HG03354 (cell line): ENCODE measurements around the gene ARL8A.

ENCODE experiments used
- ATAC-seq: cut with Tn5 transposase; IDR thresholded peaks from one replicate; pipeline ENCODE4 v1.9.1; 2021; ENCODE audit warnings: mild to moderate bottlenecking; ENCODE audit not compliant: unreplicated experiment, poor library complexity, severe bottlenecking

ARL8A gene

DNA sequence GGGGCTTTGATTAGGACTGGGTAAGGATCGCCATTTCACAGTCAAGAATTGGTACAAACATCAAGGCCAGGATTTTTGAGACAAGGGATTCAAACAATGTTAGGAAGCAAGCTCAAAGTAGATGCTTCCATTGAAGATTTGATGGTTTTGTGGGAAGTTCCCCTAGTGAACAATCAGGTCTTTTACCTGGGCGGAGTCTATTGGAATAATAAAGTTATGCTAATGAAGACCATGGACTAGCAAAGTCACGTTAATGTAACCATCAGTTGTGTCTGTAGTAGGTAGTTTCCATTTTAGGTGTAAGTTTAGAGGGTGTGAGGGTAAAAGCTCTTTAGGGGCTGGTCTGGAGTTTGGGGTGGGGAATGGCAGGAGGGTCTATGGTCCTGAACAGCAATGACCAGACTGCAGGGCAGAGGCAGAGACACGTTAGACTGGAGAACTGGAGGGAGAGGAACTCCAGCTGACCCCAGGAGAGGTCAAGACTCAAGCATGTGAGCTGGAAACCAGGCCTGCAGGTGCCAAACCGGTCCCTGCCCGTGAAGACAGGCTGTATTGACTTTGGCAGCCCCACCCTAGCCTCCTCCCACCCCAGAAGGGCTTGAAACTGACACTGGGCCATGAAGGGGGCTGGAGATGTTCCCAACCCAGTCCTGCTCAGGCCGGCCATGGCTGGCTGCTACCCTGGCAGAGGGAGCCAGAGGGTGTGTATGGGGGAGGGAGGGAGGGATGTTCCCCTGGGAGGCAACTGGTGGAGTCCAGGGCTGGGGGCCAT lies 57.8 kb downstream of the ARL8A start:
- ATAC-seq: no peak

DNA sequence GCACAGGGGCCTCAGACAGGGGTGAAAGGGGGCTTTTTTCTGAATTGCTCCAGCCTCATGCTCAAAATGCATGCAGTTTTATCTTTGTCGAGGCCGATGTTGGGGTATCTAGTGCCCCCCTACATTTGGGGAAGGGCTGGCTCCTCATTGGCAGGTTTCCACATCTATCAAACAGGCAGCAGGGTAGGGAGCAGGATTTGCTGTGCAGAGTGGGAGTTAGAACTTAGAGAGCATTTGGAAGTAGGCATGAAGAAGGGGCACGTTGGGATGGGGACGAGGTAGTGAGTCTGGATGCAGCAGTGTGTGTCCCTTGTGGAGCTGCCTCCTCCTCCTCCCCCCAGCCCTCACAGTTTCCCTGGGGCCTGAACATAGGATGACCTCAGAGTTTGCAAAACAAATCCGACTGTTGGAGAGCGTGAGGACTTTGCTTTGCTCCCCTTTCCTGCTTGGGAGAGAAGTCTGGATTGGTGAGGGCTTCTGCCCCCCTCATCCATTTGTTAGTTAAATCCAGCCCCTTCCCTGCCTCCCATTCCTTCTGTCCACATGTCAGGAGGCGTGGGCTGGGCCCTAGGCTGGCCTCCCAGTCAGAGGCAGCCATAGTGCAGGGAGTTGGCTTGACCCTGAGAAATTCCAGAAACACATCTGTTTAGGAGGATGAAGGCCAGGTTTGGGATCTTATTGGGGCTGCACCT lies 58.7 kb downstream of the ARL8A start:
- no peak for ATAC-seq

DNA sequence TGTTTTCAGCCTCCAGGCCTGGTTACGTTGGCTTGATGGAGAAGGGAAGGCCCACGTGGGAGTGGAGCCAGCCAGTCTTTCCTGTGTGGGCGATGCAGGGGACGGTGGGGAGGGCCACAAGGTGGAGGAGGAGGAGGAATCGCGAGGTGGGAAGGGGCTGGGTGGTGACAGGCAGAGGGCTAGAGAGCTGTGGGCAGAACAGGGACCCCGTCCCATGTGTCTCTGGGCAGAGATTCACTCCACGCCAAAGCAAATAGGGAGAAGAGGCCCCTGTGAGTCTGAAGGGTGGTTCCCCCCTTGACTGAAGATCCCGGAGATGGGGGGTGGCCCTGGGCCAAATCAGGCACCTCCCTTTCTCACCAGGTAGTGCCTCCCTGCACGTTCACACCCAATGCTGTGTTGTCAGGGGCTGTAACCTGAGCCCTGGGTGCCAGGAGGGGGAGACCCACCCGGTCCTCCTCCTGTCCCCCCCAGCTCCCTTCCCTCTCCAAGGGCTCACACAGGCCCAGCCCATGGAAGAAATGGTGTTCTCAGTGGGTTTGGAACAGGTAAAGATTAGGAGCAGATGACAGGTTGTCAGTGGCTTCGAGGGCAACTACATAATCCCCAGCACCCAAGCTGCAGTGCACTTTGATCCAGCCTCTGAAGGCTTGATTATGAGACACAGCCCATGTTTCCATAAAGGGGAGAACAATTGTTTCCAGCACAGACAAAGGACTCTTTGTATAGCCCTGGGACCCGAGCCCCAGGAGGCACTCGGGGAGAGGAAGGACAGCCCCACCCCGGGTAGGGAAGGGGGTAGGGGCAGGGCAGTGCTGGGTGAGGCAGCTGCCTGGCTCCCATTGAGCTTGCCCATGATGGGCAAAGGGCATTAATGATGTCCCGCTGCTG lies 59.5 kb downstream of the ARL8A start:
- ATAC-seq: no peak
